Right atrium auricular region (tissue), 2 donors: Measurements from ENCODE around the gene C1QTNF3. TPM values are rescaled to one million over a fixed set of nuclear protein-coding genes. Genes with fewer than 3 reads are reported as not detected.

Experiments used
- DNase-seq: peaks from one replicate; pipeline ENCODE4 v3.0.0-alpha.2; 2019; ENCODE audit warnings: low spot score
- H3K27ac ChIP-seq, 2 donors: fragments of 200-600 bp; sonication (generic); 1 replicate in 1 of 2; 2 replicates in 1 of 2; pipeline ENCODE4 v1.5.1; 2016 to 2019
- H3K27me3 ChIP-seq, 2 donors: fragments of 200-600 bp; sonication (generic); one replicate each; pipeline versions ENCODE4 v1.5.1 to v1.6.0; 2017 to 2019
- H3K36me3 ChIP-seq: fragments of 200-600 bp; sonication (generic); one replicate; pipeline ENCODE4 v1.5.1; 2016
- H3K4me1 ChIP-seq, 2 donors: fragments of 200-600 bp; sonication (generic); one replicate each; pipeline versions ENCODE4 v1.5.1 to v1.6.0; 2017 to 2019
- H3K4me3 ChIP-seq, 2 donors: fragments of 200-600 bp; sonication (generic); 1 replicate in 1 of 2; 2 replicates in 1 of 2; pipeline ENCODE4 v1.5.1; 2017 to 2019; ENCODE audit warnings: mild to moderate bottlenecking in 1 of 2, moderate library complexity in 1 of 2
- H3K9me3 ChIP-seq, 2 donors: fragments of 200-600 bp; sonication (generic); one replicate each; pipeline ENCODE4 v1.5.1; 2019
- total RNA-seq, 2 donors: library from RNA; depleted of rRNA; stranded (reverse); fragments of >200 nt; gene quantifications; one replicate each; pipeline ENCODE4 v1.1.0, GENCODE V29; 2016
- TF ChIP-seq, protein P1 (sequence below), 2 donors: fragments of 200-600 bp; sonication (generic); IDR thresholded peaks; one replicate each; pipeline ENCODE4 v1.5.1; 2019; ENCODE audit warnings: antibody characterized with exemption in 2 of 2

C1QTNF3 gene
- total RNA-seq, 2 donors from 2014 or later, result 1.2 to 2.0 TPM

GRCh38 chr5:34007621-34008600 lies 35.1 kb downstream of the C1QTNF3 start, which contains the start of gene AMACR:
Gene AMACR (minus strand): TSS chr5:34008050. CDS start chr5:34008019, 31 bp downstream.
- TF ChIP-seq, protein P1, sequence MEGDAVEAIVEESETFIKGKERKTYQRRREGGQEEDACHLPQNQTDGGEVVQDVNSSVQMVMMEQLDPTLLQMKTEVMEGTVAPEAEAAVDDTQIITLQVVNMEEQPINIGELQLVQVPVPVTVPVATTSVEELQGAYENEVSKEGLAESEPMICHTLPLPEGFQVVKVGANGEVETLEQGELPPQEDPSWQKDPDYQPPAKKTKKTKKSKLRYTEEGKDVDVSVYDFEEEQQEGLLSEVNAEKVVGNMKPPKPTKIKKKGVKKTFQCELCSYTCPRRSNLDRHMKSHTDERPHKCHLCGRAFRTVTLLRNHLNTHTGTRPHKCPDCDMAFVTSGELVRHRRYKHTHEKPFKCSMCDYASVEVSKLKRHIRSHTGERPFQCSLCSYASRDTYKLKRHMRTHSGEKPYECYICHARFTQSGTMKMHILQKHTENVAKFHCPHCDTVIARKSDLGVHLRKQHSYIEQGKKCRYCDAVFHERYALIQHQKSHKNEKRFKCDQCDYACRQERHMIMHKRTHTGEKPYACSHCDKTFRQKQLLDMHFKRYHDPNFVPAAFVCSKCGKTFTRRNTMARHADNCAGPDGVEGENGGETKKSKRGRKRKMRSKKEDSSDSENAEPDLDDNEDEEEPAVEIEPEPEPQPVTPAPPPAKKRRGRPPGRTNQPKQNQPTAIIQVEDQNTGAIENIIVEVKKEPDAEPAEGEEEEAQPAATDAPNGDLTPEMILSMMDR (IDR thresholded peaks at IDR 0.05), result no peak
- Histone ChIP-seq H3K27ac (peak within 1 kb of the TSS; percentile 89 to 93), H3K27me3 (no peaks in the 10 kb centered on the region), H3K36me3 (no peaks in the 10 kb centered on the region), H3K4me1 (peaks cover 0 to 20% of the 10 kb centered on the region in 2 donors), H3K4me3 (peak within 1 kb of the TSS; percentile 60 to 76), H3K9me3 (no peaks in the 10 kb centered on the region)
- peak; percentile 94 for DNase-seq

- TF ChIP-seq, protein P1 (IDR thresholded peaks at IDR 0.05), result no peak
- H3K27ac ChIP-seq, result peak overlapping the region; percentile 89 to 93
These were observed 35.8 kb downstream of the C1QTNF3 start for GRCh38 chr5:34007201-34007620.

DNA sequence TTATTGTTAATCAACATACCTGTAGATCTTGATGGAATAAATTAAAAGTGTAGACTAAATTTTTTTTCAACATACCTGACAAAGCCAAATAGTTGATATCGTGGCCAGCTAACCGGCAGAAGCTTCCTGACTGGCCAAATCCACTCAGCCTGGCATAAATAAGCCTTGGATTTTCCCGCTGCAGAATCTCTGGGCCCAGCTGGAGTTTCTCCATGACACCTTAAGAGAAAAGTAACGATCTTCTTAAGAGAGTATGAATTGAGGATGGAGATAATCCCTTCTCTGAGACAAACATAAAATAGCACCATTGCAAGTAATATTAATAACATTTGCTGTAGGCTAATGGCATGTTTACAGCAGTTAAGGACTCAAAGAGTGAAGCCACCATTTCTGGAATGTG lies 37.3 kb downstream of the C1QTNF3 start:
- H3K9me3 ChIP-seq, result no peaks in the 10 kb centered on the region
- no peaks in the 10 kb centered on the region for H3K36me3 ChIP-seq
- H3K27me3 ChIP-seq, result no peaks in the 10 kb centered on the region
- no peak overlapping the region for H3K4me3 ChIP-seq
- H3K4me1 ChIP-seq, result peaks cover 0 to 26% of the 10 kb centered on the region in 2 donors
- TF ChIP-seq, protein P1 (IDR thresholded peaks at IDR 0.05), result no peak
- H3K27ac ChIP-seq, result no peak overlapping the region
- DNase-seq, result no peak

More at GRCh38 chr5:34007201-34007620, 35.8 kb downstream of the C1QTNF3 start:
- no peaks in the 10 kb centered on the region for H3K27me3 ChIP-seq
- peak overlapping the region; percentile 60 to 76 for H3K4me3 ChIP-seq
- H3K4me1 ChIP-seq, result peaks cover 0 to 17% of the 10 kb centered on the region in 2 donors
- no peak for DNase-seq
- no peaks in the 10 kb centered on the region for H3K9me3 ChIP-seq
- no peaks in the 10 kb centered on the region for H3K36me3 ChIP-seq

- TF ChIP-seq, protein P1 (IDR thresholded peaks at IDR 0.05), result no peak
- Histone ChIP-seq H3K9me3 (no peaks in the 10 kb centered on the region), H3K27me3 (no peaks in the 10 kb centered on the region), H3K4me1 (peaks cover 0 to 26% of the 10 kb centered on the region in 2 donors), H3K36me3 (no peaks in the 10 kb centered on the region), H3K27ac (no peak overlapping the region), H3K4me3 (no peak overlapping the region)
- no peak for DNase-seq
These were observed 37.8 kb downstream of the C1QTNF3 start for GRCh38 chr5:34005211-34005610.

DNA sequence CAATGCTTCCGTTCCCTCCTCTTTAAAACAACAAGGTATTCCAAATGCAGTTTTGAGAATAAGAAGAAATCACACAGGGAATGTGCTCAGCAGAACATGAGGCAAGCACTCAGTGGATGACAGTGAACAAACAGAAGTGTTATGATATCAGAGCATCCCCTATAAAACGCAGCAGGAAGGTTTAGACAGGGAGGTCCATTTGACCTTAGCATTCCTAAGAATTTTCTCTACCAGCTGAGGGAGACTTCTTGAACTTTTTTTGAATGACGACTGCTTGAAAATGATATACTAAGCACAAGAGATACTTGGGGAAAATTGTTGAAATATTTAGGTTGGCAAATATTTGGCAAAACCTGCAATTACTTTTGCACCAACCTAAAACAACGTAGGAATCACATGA lies 39.1 kb downstream of the C1QTNF3 start:
- no peak for DNase-seq

More for the DNA sequence above, 39.1 kb downstream of the C1QTNF3 start:
- Histone ChIP-seq H3K4me1 (peaks cover 0 to 25% of the 10 kb centered on the region in 2 donors), H3K27me3 (no peaks in the 10 kb centered on the region), H3K4me3 (no peak overlapping the region), H3K27ac (no peak overlapping the region), H3K36me3 (no peaks in the 10 kb centered on the region), H3K9me3 (no peaks in the 10 kb centered on the region)
- TF ChIP-seq, protein P1 (IDR thresholded peaks at IDR 0.05), result no peak
